Measurements from ENCODE around the gene CROCC2.

CROCC2 gene

GRCh38 chr2:240992572-240993291, 86.6 kb downstream of the CROCC2 start:
- DNase-seq = no peak

DNA sequence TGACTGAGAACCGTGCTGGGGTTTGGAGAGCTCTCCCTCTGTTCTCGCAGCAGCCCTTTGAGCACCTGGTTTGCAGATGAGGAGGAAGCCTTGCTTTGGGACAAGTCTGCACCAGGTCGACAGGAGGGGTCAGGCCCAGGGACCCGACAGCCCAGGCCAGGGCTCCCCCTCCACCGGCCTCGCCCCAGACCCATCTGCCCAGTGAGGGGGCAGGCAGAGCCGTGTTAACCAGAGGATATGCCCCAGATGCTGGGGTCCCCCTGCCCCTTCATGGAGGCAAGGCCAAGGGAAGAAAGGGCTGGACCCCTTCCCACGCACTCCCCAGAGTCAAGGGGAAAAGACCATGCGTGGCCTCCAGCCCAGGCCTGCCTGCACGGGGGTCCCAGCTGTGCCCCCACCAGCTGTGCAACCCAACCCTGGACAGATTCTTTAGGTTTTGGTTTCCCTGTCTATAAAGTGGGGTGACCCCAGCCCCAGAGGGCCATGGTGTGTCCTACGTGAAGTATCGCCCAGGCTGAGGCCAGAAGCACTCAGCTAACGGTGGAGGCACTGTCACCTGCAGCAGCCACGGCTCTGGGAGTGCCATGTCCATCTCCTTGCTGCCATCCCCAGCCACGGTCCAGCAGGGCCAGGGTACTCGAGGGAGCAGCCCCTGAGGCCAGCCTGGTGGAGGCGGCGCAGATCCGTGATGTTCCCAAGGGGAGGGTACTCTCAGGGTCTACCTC, 87.5 kb downstream of the CROCC2 start:
- DNase-seq = no peak

GRCh38 chr2:240994171-240994896, 88.2 kb downstream of the CROCC2 start:
- DNase-seq = no peak

DNA sequence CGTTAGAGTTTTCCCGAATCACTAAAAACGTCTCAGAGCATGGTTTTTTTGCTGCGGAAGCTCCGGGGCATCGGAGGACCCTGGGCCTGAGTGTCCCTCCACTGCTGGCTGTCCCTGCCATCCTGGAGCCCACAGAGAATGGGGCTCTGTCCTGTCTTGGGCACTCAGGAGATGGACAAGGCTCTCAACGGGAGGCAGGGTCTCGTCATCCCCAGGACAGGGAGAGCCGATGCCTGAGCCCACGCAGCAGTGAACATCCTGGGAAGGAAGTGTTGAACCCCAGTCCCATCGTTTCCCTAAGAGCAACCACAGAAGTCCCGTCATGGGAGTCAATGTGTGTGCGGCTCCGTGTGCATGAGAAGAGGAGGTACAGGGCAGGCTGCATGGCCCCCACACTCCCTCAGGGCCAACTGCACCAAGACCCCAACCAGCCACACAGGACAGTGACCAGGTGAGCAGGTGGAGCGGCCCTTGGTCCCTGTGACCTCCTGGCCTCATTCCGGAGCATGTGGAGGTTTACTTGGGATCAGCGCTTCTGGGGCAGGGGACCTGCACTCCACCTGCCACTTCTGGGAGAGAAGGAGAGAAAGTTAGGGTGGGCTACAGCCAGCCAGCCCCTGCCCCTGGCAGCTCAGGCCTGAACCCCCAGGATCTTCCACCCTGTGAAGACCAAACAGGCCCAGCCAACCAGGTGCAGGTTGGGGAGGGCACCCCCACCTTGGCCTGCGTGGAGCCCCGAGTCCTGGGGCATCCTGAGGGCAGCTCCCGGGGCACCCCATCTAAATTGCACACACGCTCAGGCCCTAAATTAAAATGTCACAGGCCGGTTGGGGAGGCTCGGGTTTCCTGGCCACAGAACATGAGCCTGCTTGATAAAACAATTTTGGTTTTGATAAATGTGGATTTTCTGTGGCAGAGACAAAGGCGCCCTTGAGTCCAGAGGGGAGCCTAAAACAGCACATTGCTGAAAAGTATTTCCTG, 89.2 kb downstream of the CROCC2 start:
- no peak for DNase-seq

- DNase-seq = no peak
Observed at GRCh38 chr2:240996161-240996833, 90.2 kb downstream of the CROCC2 start.

GRCh38 chr2:240996834-240997140, 90.7 kb downstream of the CROCC2 start:
- DNase-seq = no peak

DNA sequence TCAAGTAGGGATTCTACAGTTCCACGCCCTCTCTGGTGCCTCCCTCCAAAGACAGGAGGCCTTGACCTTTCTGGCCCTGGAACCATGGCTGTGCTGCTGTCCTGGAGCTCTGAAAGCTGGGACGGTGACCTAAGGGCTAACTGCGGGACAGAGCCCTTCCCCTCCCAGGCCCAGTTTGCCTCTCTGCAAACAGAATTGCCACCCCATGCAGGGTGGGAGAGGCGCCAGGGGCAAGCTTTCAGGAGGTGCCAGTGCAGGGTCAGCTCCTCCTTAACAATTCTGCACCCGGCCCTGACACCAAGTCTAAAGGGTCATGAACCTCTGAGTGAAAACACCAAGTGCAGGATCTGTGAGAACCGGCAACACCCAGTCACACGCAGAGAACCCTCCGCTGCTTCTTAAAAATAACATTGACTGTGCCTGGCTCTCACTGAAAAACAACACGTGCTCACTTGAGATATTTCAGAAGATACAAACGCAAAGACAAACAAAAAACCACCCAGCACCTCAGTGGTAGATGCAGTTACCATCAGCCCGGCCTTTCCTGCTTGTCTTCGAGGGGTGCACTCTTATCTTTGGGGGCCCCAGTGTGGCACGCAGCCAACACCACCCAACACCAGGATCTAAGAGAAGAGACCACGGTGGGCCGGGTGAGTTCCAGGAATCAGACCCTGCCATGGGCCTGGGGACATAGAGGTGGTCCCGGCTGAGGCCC, 91.2 kb downstream of the CROCC2 start:
- no peak for DNase-seq

DNA sequence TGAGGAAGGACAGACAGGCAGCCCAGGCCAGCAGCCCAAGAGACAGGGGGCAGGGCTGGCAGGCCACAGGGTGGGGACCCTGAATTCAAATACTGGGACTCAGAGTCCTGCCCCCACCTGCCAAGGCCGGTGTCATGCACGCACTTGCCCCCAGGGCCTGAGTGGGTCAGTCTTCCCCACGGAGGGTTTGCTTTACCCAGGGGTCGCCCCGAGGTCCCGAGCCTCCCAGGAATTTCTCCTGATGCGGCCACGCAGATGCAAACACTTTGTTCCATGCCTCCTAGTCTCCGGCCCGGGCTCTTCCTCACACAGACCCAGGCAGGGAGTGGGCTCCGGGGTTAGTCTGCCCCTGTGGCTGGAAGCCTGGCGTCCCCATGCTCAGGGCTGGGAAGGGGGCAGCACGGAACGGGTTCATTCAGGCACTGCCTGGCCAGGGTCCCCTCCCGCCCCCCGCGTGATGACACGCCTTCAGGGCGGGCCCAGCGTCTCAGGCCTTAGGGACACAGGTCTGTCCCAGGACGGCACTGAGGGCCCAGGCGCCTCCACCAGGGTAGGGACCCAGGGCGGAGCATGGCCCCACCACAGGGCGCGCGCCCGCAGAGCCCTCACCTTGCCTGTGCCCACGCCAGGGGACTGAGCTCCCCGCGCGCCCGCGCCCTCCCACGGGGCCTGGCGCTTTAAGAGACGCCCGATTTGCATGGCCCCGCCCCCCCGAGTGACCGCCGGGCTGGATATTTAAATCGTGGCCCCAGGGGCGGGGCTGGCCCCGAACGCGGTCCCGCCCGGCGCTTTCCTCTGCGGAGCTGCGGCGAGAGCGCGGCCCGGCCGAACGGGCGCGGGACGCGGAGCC, 91.9 kb downstream of the CROCC2 start, which contains the start of gene SNED1:
Gene SNED1 (plus strand): TSS at position 763 of the 850 bp plus-strand sequence. CDS start 220 bp downstream, outside the sequence.
- DNase-seq = peak; percentile 37

DNA sequence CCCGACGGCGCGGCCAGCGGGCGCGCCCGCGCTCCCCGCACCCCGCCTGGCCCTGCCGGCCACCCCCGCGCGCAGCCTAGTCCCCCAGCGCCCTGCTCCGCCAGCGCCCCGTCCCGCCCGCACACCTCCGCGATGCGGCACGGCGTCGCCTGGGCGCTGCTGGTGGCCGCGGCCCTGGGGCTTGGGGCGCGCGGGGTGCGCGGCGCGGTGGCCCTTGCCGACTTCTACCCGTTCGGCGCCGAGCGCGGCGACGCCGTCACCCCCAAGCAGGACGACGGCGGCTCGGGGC, 92.5 kb downstream of the CROCC2 start:
- no peak for DNase-seq

GRCh38 chr2:240998995-240999791, 93.1 kb downstream of the CROCC2 start:
- no peak for DNase-seq

DNA sequence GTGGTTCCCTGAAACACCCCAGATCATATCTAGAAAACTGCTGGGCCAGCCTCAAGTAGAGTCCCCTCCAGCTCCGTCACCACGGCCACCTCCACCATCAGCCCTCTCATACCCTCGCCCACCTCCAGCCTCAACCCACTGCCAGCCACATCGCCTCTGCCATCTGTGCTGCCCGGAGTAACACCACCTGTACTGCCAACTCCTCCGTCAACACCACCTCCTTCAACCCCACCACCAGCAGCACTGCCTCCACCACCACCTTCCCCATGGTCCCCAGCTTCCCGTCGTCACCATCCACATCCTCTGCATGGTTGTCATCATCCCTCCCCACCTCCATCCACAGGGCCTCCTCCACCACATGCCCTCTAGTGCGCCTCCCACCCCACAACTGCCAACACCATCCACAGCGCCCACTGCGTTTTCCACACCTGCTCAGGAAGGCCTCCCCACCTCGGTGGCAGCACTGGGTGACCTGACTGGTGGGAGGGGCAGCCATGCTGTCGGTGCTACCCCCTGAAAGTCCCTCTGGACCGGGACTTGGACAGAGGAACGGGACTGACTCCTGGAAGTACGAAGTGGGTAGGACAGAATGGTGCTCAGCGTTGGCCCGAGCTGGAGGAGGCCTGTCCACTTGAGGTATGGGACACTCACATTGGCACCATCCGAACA, 93.9 kb downstream of the CROCC2 start:
- no peak for DNase-seq

GRCh38 chr2:241000831-241001321, 94.7 kb downstream of the CROCC2 start:
- DNase-seq = no peak

- no peak for DNase-seq
Observed at GRCh38 chr2:241001413-241002274, 95.5 kb downstream of the CROCC2 start.

DNA sequence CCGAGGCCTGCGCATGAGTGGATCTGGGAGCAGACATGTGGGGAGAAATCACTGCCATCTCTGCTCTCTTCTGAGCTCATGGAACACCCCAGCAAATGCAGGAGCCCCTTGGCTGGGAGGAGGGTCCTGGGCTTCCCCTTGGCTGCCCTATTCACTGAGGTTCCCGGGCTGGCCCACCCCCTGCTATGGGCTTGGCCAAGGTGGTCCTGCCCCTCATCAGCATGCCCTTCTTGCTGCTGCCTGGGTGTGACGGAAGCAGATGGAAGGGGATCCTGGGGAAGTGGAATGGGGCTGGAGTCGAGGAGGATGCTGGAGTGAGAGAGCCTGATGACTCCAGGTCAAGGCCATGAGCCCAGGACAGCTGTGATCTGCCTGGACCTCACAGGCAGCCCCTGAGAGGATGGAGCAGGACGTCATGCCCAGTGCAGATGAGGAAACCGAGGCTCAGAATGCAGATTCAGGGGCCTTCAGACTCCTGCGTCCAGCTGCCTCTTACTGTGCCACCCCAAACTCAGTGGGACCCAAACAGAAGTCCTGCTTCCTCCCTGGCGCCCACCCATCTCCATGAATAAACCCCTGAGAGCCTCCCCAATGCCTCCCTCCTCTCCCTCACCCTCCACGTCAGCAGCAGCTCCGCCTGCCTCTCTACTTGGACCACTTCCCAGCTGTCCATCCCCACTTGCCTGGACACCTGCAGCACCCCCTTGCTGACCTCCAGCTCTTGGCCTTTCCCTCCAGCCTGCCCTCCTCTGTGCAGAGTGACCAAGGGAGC, 96.3 kb downstream of the CROCC2 start:
- no peak for DNase-seq

- no peak for DNase-seq
Observed at GRCh38 chr2:241003047-241003360, 96.9 kb downstream of the CROCC2 start.

DNA sequence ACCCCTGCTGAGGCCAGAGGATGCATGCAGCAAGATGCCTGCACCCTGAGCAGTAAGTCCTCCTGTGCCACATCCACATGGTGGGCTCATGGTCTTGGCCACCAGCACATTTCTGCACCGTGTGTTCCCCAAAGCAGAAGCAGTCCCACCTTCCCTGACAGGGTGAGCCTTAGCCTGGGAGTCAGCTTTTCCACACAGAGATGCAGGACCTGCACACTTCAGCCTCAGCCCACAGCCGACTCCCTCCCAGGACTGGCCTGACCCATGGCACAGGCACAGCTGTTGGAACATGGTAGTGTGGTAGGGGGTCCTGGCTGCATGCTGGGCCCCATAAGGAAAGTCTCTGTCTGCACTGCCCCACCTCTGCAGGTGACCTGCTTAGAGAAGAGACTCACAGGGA, 97.2 kb downstream of the CROCC2 start:
- no peak for DNase-seq

DNA sequence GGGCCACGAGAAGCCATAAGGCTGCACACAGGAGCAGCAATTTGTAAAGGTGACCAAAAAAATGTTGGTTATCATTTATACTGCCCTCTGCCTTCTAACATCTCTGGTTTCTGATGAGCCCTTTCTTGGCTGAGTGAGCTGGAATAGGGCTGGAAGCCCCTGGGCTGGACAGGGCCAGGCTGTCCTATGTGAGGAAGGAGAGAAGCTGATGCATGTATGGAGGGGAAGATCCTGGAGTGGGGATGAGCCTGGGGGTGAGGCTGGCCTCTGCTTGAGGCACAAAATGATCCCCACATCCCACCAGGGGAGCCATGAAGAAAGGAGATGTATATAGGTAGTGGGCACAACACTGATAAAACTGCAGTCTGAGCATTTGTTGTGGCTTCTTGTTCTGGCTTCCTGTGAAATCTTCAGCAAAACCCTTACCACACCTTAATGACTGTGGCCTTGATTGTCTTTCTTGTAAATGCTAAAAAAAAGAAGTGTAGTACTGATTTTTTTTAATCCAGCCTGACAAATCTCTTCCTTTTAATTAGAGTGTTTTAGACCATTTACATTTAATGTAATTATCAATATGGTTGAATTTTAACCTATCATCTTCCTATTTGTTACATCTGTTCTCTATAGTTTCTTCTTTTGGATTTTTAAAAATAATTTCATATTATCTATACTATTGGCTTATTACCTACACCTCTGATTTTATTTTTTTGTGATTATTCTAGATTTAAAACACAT, 97.9 kb downstream of the CROCC2 start:
- DNase-seq = no peak

Measured in DMS79 (cell line).